Measurements from ENCODE around the gene CEP131.
A peak's percentile ranks its signal among the peaks of the same experiment; 100 is the strongest.

The CEP131 gene

GRCh38 chr17:81241203-81241602 lies 18.4 kb upstream of the CEP131 start:
- Histone ChIP-seq H2AFZ (ENCODE audit: low read depth, low read length, severe bottlenecking) (no peak overlapping the region), H3K4me2 (ENCODE audit: low read depth, low read length, poor library complexity, severe bottlenecking) (peak overlapping the region; percentile 74), H3K9me2 (replicated peaks; ENCODE audit: insufficient read depth, low read length) (no peaks in the 10 kb centered on the region), H3K4me3 (ENCODE audit: insufficient read depth, low read length, poor library complexity, severe bottlenecking) (no peak overlapping the region), H3F3A (ENCODE audit: insufficient read depth) (0 out of 2 replicates have a peak, but pooled peaks cover 7% of the 10 kb centered on the region), H3K79me2 (ENCODE audit: insufficient read depth, low read length) (peaks cover 32% of the 10 kb centered on the region), H4K20me1 (ENCODE audit: low read depth, low read length) (no peaks in the 10 kb centered on the region), H3K9ac (ENCODE audit: low read length) (0 out of 2 replicates have a peak overlapping the region, but pooled peaks have one; percentile 85), H3K36me3 (ENCODE audit: low read length) (no peaks in the 10 kb centered on the region), H3K9me3 (ENCODE audit: insufficient read depth, low read length) (no peaks in the 10 kb centered on the region), H3K27me3 (ENCODE audit: low read length) (no peaks in the 10 kb centered on the region), H3K27ac (ENCODE audit: low read depth, low read length) (no peak overlapping the region)
- no peak for TF ChIP-seq CTCF (IDR thresholded peaks at IDR 0.05; ENCODE audit: insufficient read depth, low read length, poor library complexity, severe bottlenecking)
- no peak for TF ChIP-seq EZH2phosphoT487 (conservative IDR thresholded peaks at IDR 0.05; ENCODE audit: low read length)

- Histone ChIP-seq H3K9me2 (replicated peaks; ENCODE audit: insufficient read depth, low read length) (no peaks in the 10 kb centered on the region), H3K27ac (ENCODE audit: low read depth, low read length) (no peak overlapping the region), H3K36me3 (ENCODE audit: low read length) (no peaks in the 10 kb centered on the region), H3K79me2 (ENCODE audit: insufficient read depth, low read length) (peaks cover 32% of the 10 kb centered on the region), H3F3A (ENCODE audit: insufficient read depth) (0 out of 2 replicates have a peak, but pooled peaks cover 7% of the 10 kb centered on the region), H3K4me3 (ENCODE audit: insufficient read depth, low read length, poor library complexity, severe bottlenecking) (peak overlapping the region; percentile 73), H3K9me3 (ENCODE audit: insufficient read depth, low read length) (no peaks in the 10 kb centered on the region), H3K4me2 (ENCODE audit: low read depth, low read length, poor library complexity, severe bottlenecking) (peak overlapping the region; percentile 74), H3K9ac (ENCODE audit: low read length) (peak overlapping the region; percentile 85; the same call in 1 of the 2 replicates), H2AFZ (ENCODE audit: low read depth, low read length, severe bottlenecking) (no peak overlapping the region), H4K20me1 (ENCODE audit: low read depth, low read length) (no peaks in the 10 kb centered on the region), H3K27me3 (ENCODE audit: low read length) (no peaks in the 10 kb centered on the region)
- no peak for TF ChIP-seq CTCF (IDR thresholded peaks at IDR 0.05; ENCODE audit: insufficient read depth, low read length, poor library complexity, severe bottlenecking)
- TF ChIP-seq EZH2phosphoT487 (conservative IDR thresholded peaks at IDR 0.05; ENCODE audit: low read length): no peak
Observed at GRCh38 chr17:81240761-81241160, 18.0 kb upstream of the CEP131 start.

GRCh38 chr17:81239714-81240555 lies 17.2 kb upstream of the CEP131 start:
- Histone ChIP-seq H3K79me2 (ENCODE audit: insufficient read depth, low read length) (peaks cover 32% of the 10 kb centered on the region), H3K4me2 (ENCODE audit: low read depth, low read length, poor library complexity, severe bottlenecking) (peak overlapping the region; percentile 74), H3K9me3 (ENCODE audit: insufficient read depth, low read length) (no peaks in the 10 kb centered on the region), H3F3A (ENCODE audit: insufficient read depth) (0 out of 2 replicates have a peak, but pooled peaks cover 7% of the 10 kb centered on the region), H2AFZ (ENCODE audit: low read depth, low read length, severe bottlenecking) (no peak overlapping the region), H4K20me1 (ENCODE audit: low read depth, low read length) (no peaks in the 10 kb centered on the region), H3K9ac (ENCODE audit: low read length) (peak overlapping the region; percentile 85), H3K9me2 (replicated peaks; ENCODE audit: insufficient read depth, low read length) (no peaks in the 10 kb centered on the region), H3K4me3 (ENCODE audit: insufficient read depth, low read length, poor library complexity, severe bottlenecking) (peak overlapping the region; percentile 73), H3K27me3 (ENCODE audit: low read length) (no peaks in the 10 kb centered on the region), H3K36me3 (ENCODE audit: low read length) (no peaks in the 10 kb centered on the region), H3K27ac (ENCODE audit: low read depth, low read length) (peak overlapping the region; percentile 77)
- TF ChIP-seq CTCF (IDR thresholded peaks at IDR 0.05; ENCODE audit: insufficient read depth, low read length, poor library complexity, severe bottlenecking): no peak

Data from SU-DHL-6 (cell line).